Prostate gland (tissue), 2 donors: ENCODE measurements around the gene PDZK1. TPM values are rescaled to one million over a fixed set of nuclear protein-coding genes. Genes with fewer than 3 reads are reported as not detected.
"Not testable (repeated sequence)": the region's sequence is repeated elsewhere in the genome, so short reads cannot be mapped to it uniquely, and the experiment has no call there.

Experiments used
- DNase-seq: peaks from one replicate; pipeline ENCODE4 v3.0.0-alpha.2; 2019; ENCODE audit warnings: low spot score
- H3K27ac ChIP-seq, 2 donors: fragments of 200-600 bp; sonication (generic); 2 replicates each; pipeline ENCODE4 v1.5.1; 2017 to 2019
- H3K27me3 ChIP-seq: fragments of 200-600 bp; sonication (generic); replicated peaks from 2 replicates; pipeline ENCODE4 v1.5.1; 2019; ENCODE audit not compliant: insufficient read depth
- H3K36me3 ChIP-seq, 2 donors: fragments of 200-600 bp; sonication (generic); 1 replicate in 1 of 2; 2 replicates in 1 of 2; pipeline versions ENCODE4 v1.5.1 to v1.8.1; 2017 to 2019
- H3K4me1 ChIP-seq: fragments of 200-600 bp; sonication (generic); replicated peaks from 2 replicates; pipeline ENCODE4 v1.5.1; 2019
- H3K4me3 ChIP-seq, 2 donors: fragments of 200-600 bp; sonication (generic); 2 replicates each; pipeline ENCODE4 v1.5.1; 2017 to 2019
- H3K9me3 ChIP-seq: fragments of 200-600 bp; sonication (generic); 2 replicates; pipeline ENCODE4 v1.5.1; 2017
- POLR2A ChIP-seq: fragments of 450-650 bp; IDR thresholded peaks from one replicate; pipeline ENCODE4 v1.6.1; 2016; ENCODE audit warnings: antibody characterized with exemption, mild to moderate bottlenecking
- POLR2AphosphoS5 ChIP-seq: sonication (generic); formaldehyde crosslinking; IDR thresholded peaks from one replicate; pipeline ENCODE4 v1.6.1; 2017; ENCODE audit warnings: antibody characterized with exemption
- WGBS: methylation state at CpG from one replicate; pipeline ENCODE4 v1.1.5; 2018; 5-methylcytosine and 5-hydroxymethylcytosine counted together
- intact Hi-C: fragments of 100-400 bp; cut with DNase I; formaldehyde crosslinking; loops from one replicate; pipeline ENCODE4 v1.14.2; 2022
- total RNA-seq, 2 donors: library from RNA; depleted of rRNA; stranded (reverse); fragments of >200 nt; gene quantifications; one replicate each; pipeline ENCODE4 v1.1.0, GENCODE V29; 2016
- TF ChIP-seq, protein P1 (sequence below), 4 experiments: fragments of 200-600 bp in 2 of 4; fragments of 450-650 bp in 2 of 4; sonication (generic) in 2 of 4; IDR thresholded peaks; 1 replicate in 3 of 4; 2 replicates in 1 of 4; pipeline ENCODE4 v1.5.1; 2016 to 2019; ENCODE audit warnings: antibody characterized with exemption in 4 of 4, mild to moderate bottlenecking in 2 of 4, moderate library complexity in 2 of 4

The PDZK1 gene
- total RNA-seq, 2 donors from 2014 or later: 0.55 TPM; not detected in 1

DNA sequence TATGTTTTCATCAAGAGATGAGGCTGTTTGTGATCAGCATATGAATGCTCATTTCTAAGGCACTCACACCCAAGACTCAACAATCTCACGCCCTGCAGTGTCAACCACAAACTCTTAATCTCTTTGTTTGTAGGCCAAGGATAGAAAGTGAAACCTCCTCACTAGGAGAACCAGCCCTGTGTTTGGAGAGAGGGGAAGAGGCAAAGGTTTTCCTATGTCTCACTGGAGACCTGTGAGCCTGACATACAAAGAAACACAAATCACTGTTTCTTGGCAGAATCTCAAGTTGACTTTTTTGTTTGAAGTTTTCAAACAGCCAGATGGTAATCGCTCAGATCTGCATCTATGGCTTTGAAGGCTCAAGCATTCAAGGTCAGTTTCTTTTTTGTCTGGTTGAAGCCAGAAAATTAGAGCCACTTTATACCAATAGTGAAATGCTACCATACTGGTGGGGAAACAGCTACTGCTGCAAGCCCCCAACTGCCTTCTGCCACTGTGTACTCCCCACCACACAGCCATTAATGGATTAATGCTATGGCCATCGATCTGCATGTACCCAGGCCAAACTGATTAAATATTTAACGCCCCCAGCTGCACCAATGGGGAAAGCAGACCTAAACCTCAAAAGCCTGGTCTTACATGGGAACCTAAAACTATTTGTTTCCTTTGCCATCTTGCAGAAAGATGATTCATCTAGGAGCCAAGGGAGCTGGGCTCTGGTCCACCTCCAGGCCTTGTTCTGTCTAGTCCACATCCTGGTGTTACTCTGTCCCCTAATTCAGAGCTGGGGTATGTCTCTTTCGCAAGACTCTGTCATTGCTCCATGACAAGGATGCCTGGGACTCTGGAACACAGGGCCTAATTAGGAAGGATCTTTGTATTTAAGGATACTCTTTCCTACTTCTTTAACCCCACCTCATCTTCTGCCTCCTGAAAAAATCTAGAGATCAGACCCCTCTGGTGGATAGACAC lies 16.3 kb downstream of the PDZK1 start:
- H3K27me3 ChIP-seq: no peaks in the 10 kb centered on the region
- H3K4me3 ChIP-seq: no peak overlapping the region
- no peaks in the 10 kb centered on the region for H3K9me3 ChIP-seq
- DNase-seq: peak; percentile 18
- intact Hi-C loops: no loop called here
- H3K27ac ChIP-seq: peak overlapping the region in 1 of 2 donors; percentile 21
- no peaks in the 10 kb centered on the region for H3K4me1 ChIP-seq
- 47% methylated on average over 5 of the region's 5 CpGs for WGBS
- H3K36me3 ChIP-seq: no peaks in the 10 kb centered on the region
- TF ChIP-seq, protein P1, sequence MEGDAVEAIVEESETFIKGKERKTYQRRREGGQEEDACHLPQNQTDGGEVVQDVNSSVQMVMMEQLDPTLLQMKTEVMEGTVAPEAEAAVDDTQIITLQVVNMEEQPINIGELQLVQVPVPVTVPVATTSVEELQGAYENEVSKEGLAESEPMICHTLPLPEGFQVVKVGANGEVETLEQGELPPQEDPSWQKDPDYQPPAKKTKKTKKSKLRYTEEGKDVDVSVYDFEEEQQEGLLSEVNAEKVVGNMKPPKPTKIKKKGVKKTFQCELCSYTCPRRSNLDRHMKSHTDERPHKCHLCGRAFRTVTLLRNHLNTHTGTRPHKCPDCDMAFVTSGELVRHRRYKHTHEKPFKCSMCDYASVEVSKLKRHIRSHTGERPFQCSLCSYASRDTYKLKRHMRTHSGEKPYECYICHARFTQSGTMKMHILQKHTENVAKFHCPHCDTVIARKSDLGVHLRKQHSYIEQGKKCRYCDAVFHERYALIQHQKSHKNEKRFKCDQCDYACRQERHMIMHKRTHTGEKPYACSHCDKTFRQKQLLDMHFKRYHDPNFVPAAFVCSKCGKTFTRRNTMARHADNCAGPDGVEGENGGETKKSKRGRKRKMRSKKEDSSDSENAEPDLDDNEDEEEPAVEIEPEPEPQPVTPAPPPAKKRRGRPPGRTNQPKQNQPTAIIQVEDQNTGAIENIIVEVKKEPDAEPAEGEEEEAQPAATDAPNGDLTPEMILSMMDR (IDR thresholded peaks at IDR 0.05): no peak
- TF ChIP-seq POLR2A (no peak), POLR2AphosphoS5 (no peak)

DNA sequence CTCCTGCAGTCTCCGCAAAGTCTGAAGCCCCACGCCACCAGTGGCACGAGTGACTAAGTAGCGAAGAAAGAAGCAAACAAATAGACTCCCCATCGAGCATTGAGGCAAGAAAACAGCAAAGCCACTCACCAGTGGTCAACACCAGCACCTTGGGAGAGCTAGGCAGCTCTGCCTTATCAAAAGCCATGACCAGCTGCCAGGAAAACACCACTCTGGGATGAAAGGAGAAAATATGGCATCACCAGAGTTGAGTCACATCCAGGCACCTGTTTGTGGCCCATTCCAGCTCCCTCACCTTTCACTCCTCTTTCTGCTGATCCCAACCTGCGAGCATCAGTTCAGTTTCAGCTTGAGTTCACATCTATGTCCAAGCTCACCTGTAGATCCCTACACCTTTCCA lies 17.2 kb downstream of the PDZK1 start:
- Histone ChIP-seq H3K27me3 (no peaks in the 10 kb centered on the region), H3K27ac (no peak overlapping the region), H3K4me1 (no peaks in the 10 kb centered on the region), H3K4me3 (no peak overlapping the region), H3K9me3 (no peaks in the 10 kb centered on the region), H3K36me3 (no peaks in the 10 kb centered on the region)
- intact Hi-C loops: no loop called here
- TF ChIP-seq, protein P1 (IDR thresholded peaks at IDR 0.05): no peak
- no peak for TF ChIP-seq POLR2AphosphoS5
- no peak for TF ChIP-seq POLR2A
- WGBS: 92% methylated on average over 6 of the region's 6 CpGs
- no peak for DNase-seq

DNA sequence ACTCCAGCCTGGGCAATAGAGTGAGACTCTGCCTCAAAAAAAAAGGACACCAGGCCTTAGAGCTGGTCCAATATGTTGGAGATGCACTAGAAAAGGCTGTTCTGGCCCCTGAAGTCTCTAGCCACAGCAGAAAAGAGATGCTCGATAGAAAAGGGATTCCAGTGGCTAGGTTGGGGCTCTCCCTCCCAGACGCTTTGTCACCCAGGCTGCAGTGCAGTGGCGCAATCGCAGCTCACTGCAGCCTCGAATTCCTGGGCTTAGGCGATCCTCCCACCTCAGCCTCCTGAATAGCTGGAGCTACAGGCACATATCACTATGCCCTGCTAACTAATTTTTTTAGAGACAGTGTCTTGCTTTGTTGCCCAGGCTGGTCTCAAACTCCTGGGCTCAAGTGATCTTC lies 18.2 kb downstream of the PDZK1 start:
- 97% methylated on average over 6 of the region's 6 CpGs for WGBS
- Histone ChIP-seq H3K36me3 (no peaks in the 10 kb centered on the region), H3K4me1 (no peaks in the 10 kb centered on the region), H3K4me3 (no peak overlapping the region), H3K9me3 (no peaks in the 10 kb centered on the region), H3K27me3 (no peaks in the 10 kb centered on the region), H3K27ac (no peak overlapping the region)
- TF ChIP-seq POLR2A: no peak
- TF ChIP-seq, protein P1 (IDR thresholded peaks at IDR 0.05): no peak
- TF ChIP-seq POLR2AphosphoS5: no peak
- DNase-seq: no peak
- intact Hi-C loops: no loop called here

DNA sequence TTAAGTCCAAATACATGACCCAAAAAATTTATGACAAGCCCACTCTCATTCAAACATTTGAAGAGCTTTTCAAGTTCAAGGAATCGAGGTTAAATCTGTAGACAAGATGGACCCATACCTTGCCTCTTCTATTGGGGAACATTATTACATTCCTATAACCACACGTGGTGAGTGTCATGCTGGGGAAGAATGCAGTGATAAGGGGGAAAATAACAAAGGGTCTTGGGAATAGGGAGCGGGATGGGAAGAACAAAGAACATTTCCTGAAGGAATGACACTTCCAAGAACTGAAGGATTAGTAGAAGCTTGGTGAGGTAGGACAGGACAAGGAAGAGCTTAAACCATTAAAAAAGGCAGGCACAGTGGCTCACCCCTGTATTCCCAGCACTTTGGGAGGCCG lies 18.8 kb downstream of the PDZK1 start:
- no peak for DNase-seq
- Histone ChIP-seq H3K36me3 (no peaks in the 10 kb centered on the region), H3K4me1 (no peaks in the 10 kb centered on the region), H3K4me3 (no peak overlapping the region), H3K9me3 (no peaks in the 10 kb centered on the region), H3K27ac (no peak overlapping the region), H3K27me3 (no peaks in the 10 kb centered on the region)
- TF ChIP-seq, protein P1 (IDR thresholded peaks at IDR 0.05): no peak
- TF ChIP-seq POLR2A: no peak
- WGBS: 87% methylated on average over 4 of the region's 4 CpGs
- intact Hi-C loops: no loop called here

DNA sequence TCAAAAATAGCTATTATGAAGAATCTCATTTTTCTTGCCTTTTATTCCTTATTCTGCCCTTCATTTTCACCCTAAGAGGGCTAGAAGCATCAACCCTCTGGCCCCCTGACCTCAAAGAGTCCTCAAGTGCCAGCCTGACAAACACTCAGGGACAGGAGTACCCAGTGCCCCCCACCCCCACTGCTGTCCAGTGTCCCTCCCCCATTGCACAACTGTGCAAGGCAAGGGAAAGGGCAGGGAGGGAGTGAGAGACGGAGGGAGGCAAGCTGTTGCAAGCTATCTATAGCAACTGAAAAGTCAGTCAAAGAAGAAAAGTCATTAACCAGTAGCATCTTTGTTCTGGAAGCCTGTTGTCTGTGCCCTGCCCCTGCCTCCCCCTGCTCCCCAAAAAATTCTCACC lies 21.1 kb downstream of the PDZK1 start:
- DNase-seq, intact Hi-C loops, H3K4me3 ChIP-seq, H3K27ac ChIP-seq, H3K36me3 ChIP-seq, H3K4me1 ChIP-seq, H3K27me3 ChIP-seq, H3K9me3 ChIP-seq: not testable (repeated sequence)
- 100% methylated on average over 1 of the region's 1 CpG for WGBS

DNA sequence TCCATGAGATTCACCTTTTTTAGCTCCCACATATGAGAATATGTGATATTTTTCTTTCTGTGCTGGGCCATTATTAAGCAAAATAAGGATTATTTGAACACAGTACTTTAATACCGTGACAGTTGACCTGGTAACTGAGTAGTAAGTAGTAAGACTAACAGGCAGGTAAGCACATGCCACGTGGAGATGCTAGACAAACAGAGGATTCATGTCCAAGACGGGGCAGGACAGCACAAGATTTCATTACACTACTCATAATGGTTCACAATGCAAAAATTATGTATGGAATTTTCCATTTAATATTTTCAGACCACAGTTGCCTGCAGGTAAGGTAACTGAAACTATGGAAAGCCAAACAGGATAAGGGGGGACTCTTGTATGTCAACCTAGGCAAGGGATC lies 22.3 kb downstream of the PDZK1 start:
- intact Hi-C loops, H3K9me3 ChIP-seq: not testable (repeated sequence)
- 33% methylated on average over 1 of the region's 3 CpGs for WGBS

DNA sequence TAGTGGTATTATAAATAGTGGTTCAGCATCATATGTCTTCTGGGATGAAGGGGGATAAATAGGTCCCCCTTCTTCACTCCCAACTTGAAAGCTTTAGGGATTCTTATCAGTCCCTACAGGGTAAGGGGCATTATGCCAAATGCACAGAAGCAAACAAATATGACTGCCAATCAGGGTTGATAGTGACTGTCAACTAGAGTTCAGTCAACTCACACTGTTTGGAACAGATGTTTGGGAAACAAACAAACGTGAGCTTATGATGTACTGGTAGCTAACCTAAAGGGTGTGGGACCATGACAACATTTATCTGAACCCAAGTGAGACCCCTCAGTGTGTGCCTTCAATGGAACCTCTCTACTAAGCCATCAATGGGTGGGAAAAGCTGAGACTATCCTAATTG lies 34.0 kb downstream of the PDZK1 start:
- H3K27ac ChIP-seq, DNase-seq, H3K4me1 ChIP-seq, H3K9me3 ChIP-seq, H3K4me3 ChIP-seq, H3K36me3 ChIP-seq, intact Hi-C loops, H3K27me3 ChIP-seq: not testable (repeated sequence)
- WGBS: no CpG with 5 or more reads among the region's 1 CpG

More for the DNA sequence above, 22.3 kb downstream of the PDZK1 start:
- not testable (repeated sequence) for H3K27ac ChIP-seq, H3K4me3 ChIP-seq, H3K4me1 ChIP-seq, H3K27me3 ChIP-seq, H3K36me3 ChIP-seq
- peak; percentile 13 for DNase-seq

DNA sequence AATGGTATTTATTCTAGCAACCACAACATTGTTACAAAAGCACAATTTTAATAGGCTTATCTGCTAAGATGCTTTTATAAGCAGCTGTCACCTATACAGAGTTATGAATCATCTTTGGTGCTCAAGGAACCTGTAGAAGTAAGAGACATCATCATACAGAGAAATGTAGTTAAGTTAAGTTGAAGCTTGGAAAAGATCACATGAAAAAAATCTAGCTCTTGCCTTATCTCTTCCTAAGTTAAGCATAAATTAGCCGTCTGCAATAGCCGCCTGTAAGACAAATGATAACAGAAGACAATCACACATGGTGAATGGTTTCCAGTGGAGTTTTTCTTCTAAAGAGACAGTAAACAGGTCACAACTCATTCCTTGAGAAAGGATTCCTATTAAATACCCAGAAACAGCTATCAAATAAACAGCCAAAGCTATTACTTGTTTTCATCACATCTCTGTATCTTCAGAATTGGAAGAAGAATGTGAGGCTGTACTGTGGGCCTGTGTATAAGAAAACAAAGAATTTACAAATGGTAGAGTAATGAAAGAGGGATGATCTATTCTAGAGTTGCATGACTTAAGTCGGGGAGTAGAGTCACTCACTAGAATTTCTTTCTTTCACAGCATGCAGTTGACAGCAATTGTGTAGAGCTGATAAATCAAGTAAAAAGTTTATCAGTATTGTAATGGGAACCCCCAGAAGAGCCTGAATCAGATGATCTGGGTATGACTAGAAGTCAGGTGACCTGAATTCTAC lies 36.0 kb downstream of the PDZK1 start:
- H3K27me3 ChIP-seq, H3K4me3 ChIP-seq, H3K27ac ChIP-seq, H3K36me3 ChIP-seq, H3K4me1 ChIP-seq, intact Hi-C loops, DNase-seq, H3K9me3 ChIP-seq: not testable (repeated sequence)
- 83% methylated on average over 2 of the region's 3 CpGs for WGBS
